GM18517 (cell line): ENCODE data around the gene HNRNPCL2.
"Not testable (repeated sequence)": the region's sequence is repeated elsewhere in the genome, so short reads cannot be mapped to it uniquely, and the experiment has no call there.

Experiments used
- ATAC-seq: cut with Tn5 transposase; IDR thresholded peaks from one replicate; pipeline ENCODE4 v1.9.1; 2021; ENCODE audit warnings: mild to moderate bottlenecking, moderate library complexity; ENCODE audit not compliant: unreplicated experiment

Gene HNRNPCL2

GRCh38 chr1:13116754-13117153 is at the start of gene HNRNPCL2:
TSS of gene HNRNPCL2 (minus strand) at chr1:13116854. CDS start at chr1:13116400, 454 bp downstream.
- not testable (repeated sequence) for ATAC-seq

GRCh38 chr1:13165531-13165930 is 48.9 kb upstream of the HNRNPCL2 start, which contains the start of gene HNRNPCL4:
TSS of gene HNRNPCL4 (minus strand) at chr1:13165631. CDS start at chr1:13165467, 164 bp downstream.
- not testable (repeated sequence) for ATAC-seq

GRCh38 chr1:13155909-13156308 is 39.3 kb upstream of the HNRNPCL2 start, which contains the start of gene PRAMEF26:
TSS of gene PRAMEF26 (minus strand) at chr1:13156009. CDS start at chr1:13153095, 2,914 bp downstream.
- not testable (repeated sequence) for ATAC-seq

GRCh38 chr1:13070474-13070873 is 46.2 kb downstream of the HNRNPCL2 start, which contains the start of gene PRAMEF25:
TSS of gene PRAMEF25 (plus strand) at chr1:13070774. CDS start at chr1:13073694, 2,920 bp downstream.
- not testable (repeated sequence) for ATAC-seq
